Fibroblast of skin of back (primary cell): ENCODE measurements around the gene WWC1.
"Not testable (repeated sequence)": the region's sequence is repeated elsewhere in the genome, so short reads cannot be mapped to it uniquely, and the experiment has no call there.

ENCODE experiments used
- DNase-seq: peaks from one replicate; pipeline ENCODE4 v3.0.0-alpha.2; 2013

WWC1 gene

GRCh38 chr5:168310541-168310940, 19.1 kb downstream of the WWC1 start:
- not testable (repeated sequence) for DNase-seq

DNA sequence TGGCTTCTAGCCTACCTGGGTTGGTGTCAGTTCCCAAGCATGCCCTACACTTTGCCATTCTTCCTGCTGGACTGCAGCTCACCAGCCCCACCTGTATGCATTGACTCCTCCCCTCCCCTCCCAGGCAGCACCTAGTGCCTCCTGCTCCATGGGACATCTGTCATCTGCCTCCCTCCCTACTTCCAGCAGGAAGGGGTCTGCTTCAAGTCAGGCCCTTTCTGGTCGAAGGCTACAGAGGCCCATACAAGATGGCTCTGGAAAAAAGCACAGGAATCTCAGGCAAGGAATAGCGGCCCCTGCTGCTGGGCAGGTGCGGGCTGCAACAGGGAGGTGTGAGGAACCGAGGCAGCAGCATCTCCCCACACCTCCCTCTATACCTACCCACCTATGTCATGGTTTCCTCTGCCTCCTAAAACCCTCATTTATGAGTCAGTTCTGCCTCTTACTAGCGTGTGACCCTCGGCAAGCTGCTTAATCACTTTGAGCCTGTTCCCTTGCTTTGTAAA, 19.7 kb downstream of the WWC1 start:
- no peak for DNase-seq

GRCh38 chr5:168312606-168313295, 21.3 kb downstream of the WWC1 start:
- DNase-seq, result no peak

DNA sequence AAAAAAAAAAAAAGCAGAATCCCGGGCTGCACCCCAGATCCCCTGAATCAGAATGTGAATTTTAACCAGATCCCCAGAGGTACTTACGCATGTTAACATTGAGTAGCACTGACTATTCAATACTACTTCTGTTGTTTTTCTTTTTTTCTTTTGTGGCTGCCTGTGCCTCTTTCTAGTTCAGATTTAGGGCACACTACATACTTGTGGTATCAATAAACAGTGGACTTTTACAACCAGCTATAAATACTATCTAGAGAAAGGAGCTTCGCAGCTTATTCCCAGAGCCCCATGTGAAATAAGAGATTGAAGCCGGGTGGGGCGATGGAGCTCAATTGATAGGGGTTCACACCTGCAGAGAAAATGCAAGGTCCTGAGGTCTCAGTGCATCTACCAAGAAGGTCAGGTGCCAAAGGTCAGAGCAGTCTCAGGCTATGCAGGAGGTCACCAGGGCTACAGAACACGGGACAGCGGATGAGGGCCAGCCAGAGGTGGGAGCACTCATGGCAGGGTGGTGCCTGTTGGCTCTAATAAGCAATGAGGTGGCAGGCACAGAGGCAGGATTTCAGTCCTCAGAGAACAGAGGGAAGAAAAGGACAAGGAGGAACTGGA, 22.3 kb downstream of the WWC1 start:
- DNase-seq, result no peak

DNA sequence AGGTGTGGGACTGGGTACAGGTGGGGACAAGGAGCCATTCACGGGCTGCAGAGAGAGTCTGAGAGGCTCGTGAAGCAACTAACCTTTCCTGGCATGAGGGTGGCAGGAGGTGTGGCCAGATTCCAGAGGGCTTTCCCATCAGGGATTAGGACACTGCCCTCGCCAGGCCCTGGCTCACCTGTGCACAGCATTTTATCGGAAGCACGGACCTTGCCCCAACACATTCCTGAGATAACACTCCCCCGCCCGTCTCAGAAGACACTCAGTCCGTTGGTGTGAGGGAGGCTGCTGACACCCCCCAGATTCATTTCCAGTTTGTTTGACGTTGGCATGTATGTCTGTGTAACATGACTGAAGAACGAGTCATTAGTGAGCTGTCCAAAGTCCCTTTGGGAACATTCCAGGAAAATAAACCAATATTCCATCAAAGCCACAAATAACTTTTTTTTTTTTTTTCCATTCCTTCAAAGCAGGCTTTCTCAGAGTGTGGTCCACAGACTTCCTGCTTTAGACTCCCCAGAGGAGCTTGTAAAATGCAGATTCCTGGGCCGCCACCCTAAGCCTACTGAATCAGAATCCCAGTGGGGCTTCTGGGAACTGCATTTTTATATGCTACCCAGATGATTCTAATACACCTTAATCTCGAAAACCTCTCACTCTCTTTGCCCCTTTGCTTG, 23.4 kb downstream of the WWC1 start:
- DNase-seq, result peak; percentile 99

DNA sequence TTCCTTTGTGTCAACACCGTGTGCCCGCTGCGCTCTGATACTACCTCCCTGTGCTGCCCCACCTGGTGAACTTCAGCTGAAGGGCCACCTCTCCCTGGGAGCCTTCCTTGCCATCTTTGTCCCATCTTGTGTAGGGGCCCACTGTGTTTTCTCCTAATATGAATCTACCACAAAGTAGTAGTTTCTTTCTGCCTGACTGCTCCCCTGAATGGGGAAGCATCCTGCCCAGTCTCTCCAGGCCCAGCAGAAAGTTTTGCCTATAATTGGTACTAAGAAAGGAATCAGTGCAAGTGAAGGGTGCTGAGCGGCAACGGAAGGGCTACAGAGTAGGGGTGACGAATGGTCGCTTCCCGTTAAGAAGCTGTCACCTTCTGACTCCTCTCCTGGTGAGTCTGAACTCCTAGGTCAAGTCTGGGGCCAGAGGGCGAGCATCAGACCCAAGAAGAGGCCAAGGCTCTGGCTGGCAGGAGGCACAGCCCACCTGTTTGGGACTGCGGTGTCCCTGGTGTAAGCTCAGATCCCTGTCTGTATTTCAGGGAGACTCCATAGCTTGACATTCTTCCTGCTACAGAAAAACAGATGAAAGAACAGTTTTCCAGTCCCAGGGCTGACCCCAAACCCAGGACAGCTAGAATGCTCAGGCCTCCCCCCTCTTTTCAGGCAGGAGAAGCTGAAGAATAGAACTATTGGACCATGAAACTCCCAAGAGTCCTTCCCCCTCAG, 24.1 kb downstream of the WWC1 start:
- DNase-seq, result no peak

GRCh38 chr5:168316139-168316578, 24.7 kb downstream of the WWC1 start:
- no peak for DNase-seq

GRCh38 chr5:168317096-168317520, 25.7 kb downstream of the WWC1 start:
- no peak for DNase-seq

DNA sequence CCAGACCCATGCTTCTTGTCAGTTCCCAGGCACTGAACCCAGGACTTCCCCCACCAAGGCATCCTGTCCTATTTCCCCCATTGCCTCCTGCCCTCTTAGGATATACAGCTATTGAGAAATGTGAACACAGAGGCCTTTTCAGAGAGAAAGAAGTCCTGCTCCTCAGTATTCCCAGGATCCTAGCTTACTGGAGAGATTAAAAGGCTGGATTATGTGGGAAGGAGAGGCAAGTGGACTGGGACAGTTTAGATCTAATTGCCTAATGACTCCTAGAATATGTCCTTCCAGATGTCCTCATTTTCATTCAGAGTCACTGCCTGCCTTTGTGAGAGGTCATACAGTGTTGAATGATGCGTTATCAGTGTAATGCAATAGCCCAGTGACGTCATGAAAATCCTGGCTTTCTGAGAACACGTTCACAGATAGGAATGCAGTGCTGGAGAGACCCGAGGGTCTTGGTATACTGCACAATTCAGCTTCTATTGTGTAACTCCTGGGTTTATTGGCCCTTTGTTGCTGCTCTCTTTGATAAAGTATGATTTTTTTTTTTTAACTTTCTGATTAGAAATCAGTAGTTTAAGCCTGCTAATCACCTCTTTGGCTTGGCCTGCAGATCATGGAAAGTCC, 26.2 kb downstream of the WWC1 start:
- peak; percentile 95 for DNase-seq

GRCh38 chr5:168318240-168318639, 26.8 kb downstream of the WWC1 start:
- no peak for DNase-seq

DNA sequence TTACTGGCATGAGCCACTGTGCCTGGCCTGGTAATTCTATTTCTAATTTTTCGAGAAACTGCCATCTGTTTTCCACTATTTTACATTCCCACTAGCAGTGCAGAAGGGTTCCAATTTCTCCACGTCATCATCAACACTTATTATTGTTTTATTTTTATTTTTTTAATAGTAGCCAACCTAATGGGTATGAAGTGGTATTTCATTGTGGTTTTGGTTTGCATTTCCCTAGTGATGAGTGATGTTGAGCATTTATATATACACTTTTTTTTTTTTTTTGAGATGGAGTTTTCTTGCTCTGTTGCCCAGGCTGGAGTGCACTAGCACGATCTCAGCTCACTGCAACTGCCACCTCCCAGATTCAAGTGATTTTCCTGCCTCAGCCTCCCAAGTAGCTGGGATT, 28.3 kb downstream of the WWC1 start:
- peak; percentile 44 for DNase-seq

GRCh38 chr5:168320805-168321204, 29.4 kb downstream of the WWC1 start:
- DNase-seq, result no peak

DNA sequence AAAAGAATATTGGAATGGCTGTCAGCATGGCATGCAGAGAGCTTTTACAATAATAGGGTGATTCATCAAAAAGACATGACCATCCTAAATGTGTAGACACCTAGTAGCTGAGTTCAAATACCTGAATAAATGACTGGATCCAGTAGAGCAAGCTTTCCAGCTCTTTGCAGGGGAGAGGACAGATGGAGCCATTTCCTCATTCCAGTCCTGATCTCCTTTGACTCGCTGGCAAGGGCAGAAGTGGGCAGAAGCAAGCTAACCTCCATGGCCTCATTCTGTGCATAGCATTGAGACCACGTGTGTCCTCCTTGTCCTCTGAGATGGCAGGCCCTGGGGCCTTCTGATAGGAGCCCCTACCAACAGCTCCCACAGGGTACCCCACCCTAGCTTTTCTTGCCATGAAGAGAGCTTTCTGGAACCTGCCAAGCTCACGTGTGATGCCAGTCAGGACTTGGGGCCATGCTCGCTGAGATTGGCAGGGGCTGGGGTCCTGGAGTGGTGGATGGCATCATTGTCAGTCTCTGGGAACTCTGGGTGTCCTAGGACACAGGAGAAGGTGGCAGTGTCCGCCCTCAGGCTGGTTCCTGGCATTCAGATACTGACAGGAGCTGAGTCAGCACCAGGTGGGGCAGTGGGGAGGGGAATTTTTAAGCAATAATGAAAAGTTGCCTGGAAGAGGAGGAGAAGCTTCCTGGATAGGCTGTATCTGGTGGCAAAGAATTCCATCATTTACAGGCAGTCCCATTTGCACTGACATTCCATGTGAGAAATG, 33.6 kb downstream of the WWC1 start:
- DNase-seq, result peak; percentile 55

DNA sequence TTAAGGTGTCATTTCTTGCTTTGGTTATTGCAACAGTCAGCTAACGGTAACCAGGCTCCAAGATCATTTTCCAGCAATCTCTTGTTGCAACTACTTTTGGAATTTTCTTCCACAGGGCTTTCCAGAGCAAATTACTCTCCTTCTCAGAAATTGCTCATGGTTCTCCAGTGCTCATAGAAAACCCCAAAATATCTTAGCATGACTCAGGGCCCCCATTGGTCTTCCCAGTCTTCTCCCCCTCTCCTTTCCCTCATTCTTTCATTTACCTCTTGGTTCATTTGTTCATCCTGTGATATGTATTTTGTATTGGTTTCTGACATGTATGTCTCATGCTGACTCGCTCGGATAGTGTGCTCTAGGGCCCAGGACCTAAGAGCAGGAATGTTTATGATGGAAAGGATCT, 35.6 kb downstream of the WWC1 start:
- DNase-seq, result peak; percentile 62

GRCh38 chr5:168327451-168327850, 36.0 kb downstream of the WWC1 start:
- no peak for DNase-seq

- DNase-seq, result peak; percentile 44
Observed at GRCh38 chr5:168327994-168328393, 36.5 kb downstream of the WWC1 start.

GRCh38 chr5:168328814-168329213, 37.4 kb downstream of the WWC1 start:
- DNase-seq, result no peak

DNA sequence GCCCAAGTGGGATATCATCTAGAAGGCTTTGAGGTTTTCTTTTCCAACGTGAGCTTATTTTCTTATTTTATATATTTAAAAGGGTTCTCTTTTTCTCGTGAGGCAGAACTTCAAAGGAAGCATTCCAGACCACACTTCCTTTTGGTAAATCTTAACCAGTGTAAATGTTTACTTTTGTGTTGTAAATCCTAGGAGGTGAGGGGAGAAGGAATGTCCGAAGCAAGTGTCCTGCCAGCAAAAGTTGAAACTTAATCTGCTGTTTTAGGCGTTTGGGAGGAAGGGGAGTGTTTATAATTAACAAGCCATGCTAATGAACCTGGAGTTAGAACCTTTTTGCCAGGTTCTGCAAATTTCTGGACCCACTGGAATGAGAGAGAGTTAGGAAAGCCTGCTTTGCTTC, 37.9 kb downstream of the WWC1 start:
- no peak for DNase-seq

DNA sequence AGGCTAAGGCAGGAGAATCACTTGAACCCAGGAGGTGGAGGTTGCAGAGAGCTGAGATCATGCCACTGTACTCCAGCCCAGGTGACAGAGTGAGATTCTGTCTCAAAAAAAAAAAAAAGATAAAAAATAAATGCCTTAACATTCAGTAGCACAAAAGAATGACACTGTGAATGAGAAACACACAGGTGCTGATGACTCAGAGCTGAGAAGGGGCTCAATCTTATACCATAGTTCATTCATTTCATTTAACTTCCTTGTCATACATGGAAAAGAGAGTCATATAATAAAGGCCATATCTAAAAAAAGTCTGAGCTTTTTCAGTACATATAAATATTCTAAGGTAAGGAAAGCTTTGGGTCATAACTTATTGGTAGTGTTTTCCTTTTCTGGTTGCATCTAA, 40.6 kb downstream of the WWC1 start:
- no peak for DNase-seq

- no peak for DNase-seq
Observed at GRCh38 chr5:168334280-168334679, 42.8 kb downstream of the WWC1 start.

DNA sequence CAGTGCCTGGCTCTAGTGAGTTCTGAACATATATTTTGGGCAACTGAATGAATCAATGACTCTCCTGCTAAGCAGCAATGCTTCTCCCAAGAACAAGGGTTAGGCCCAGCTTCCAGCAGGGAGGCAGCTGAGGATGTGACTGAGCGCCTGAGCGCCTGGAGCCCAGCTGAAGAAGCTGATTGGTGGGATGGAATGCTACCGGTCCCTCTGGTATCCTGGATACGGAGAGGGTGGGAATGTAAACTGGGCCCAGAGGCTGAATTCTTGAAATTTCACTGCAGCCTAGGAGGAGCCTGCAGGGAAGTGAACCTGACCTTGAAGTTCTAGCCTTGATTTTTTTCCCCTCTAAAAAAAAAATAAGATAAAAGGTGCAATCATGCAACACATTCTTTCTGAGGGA, 43.2 kb downstream of the WWC1 start:
- DNase-seq, result peak; percentile 88

- no peak for DNase-seq
Observed at GRCh38 chr5:168337361-168337760, 45.9 kb downstream of the WWC1 start.
